ENCODE data around the gene BICD1. TPM values are rescaled to one million over a fixed set of nuclear protein-coding genes. Genes with fewer than 3 reads are reported as not detected.

Gene BICD1
- total and polyA plus RNA-seq, 10 donors = 8.5 to 62.9 (median 44.2) TPM

DNA sequence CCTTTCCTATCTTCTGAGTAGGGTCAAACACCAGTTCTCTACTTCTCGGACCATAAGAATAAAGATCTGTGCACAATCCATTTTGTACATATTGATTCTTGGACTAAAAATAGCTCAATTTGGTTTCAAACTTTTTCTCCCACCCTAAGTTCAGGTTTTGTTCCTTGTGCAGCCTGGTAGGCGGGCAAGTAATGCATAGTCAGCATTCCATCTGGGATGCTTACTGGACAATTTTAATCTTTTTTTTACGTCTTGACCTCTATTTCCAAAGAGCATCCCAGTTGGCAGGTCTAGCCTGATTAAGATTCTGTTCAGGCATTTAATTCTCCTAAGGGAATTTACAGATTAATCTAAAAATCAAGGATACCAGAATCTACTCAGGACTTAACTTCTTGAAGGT, 126.9 kb downstream of the BICD1 start:
- WGBS, 5 donors = 65 to 71% (median 66%) methylated on average over 3 of the region's 3 CpGs
- intact Hi-C loops (cut with DNase I; ENCODE audit: low total_unique reads) = no loop called here
- DNase-seq = no peak
- no peaks in the 10 kb centered on the region for H3K27me3 ChIP-seq (replicated peaks in 1 of 7)
- H3K36me3 ChIP-seq = peaks cover 0 to 11% (median 3%) of the 10 kb centered on the region in 6 donors
- peaks cover 0 to 5% (median 0%) of the 10 kb centered on the region in 6 donors for H3K4me1 ChIP-seq
- H3K9me3 ChIP-seq = peaks cover 0 to 20% (median 10%) of the 10 kb centered on the region in 8 donors
- no peak overlapping the region for H3K4me3 ChIP-seq
- no peak overlapping the region for H3K27ac ChIP-seq
- no peak for TF ChIP-seq POLR2AphosphoS5 (IDR thresholded peaks at IDR 0.05)
- TF ChIP-seq POLR2A (IDR thresholded peaks at IDR 0.05) = no peak
- TF ChIP-seq, protein P1, sequence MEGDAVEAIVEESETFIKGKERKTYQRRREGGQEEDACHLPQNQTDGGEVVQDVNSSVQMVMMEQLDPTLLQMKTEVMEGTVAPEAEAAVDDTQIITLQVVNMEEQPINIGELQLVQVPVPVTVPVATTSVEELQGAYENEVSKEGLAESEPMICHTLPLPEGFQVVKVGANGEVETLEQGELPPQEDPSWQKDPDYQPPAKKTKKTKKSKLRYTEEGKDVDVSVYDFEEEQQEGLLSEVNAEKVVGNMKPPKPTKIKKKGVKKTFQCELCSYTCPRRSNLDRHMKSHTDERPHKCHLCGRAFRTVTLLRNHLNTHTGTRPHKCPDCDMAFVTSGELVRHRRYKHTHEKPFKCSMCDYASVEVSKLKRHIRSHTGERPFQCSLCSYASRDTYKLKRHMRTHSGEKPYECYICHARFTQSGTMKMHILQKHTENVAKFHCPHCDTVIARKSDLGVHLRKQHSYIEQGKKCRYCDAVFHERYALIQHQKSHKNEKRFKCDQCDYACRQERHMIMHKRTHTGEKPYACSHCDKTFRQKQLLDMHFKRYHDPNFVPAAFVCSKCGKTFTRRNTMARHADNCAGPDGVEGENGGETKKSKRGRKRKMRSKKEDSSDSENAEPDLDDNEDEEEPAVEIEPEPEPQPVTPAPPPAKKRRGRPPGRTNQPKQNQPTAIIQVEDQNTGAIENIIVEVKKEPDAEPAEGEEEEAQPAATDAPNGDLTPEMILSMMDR (IDR thresholded peaks at IDR 0.05 in 8 of 11, conservative IDR thresholded peaks at IDR 0.05 in 3 of 11) = no peak

DNA sequence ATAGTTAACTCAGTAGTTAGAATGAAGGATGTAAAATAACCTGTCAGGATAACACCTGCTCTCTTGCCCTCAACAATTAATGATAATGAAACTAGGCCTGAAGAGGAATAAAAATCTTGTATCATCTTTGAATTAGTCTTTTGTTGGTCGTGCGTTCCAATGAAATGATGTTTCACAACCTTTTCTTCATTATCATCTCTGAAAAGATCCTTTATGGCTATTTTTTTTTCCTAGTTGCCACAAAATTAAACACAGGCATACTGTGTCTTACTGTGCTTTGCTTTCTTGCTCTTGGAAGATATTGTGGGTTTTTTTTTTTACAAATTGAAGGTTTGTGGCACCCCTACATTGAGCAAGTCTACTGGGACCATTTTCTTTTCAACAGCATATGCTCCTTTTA, 128.6 kb downstream of the BICD1 start:
- WGBS, 5 donors = 93 to 100% (median 95%) methylated on average over 2 of the region's 2 CpGs
- no peak for DNase-seq
- H3K36me3 ChIP-seq = peaks cover 0 to 11% (median 3%) of the 10 kb centered on the region in 6 donors
- intact Hi-C loops (cut with DNase I; ENCODE audit: low total_unique reads) = no loop called here
- peaks cover 0 to 20% (median 10%) of the 10 kb centered on the region in 8 donors for H3K9me3 ChIP-seq
- H3K4me3 ChIP-seq = no peak overlapping the region
- H3K4me1 ChIP-seq = peaks cover 0 to 5% (median 0%) of the 10 kb centered on the region in 6 donors
- TF ChIP-seq, protein P1 (IDR thresholded peaks at IDR 0.05 in 8 of 11, conservative IDR thresholded peaks at IDR 0.05 in 3 of 11) = no peak
- TF ChIP-seq POLR2A (IDR thresholded peaks at IDR 0.05) = no peak
- TF ChIP-seq POLR2AphosphoS5 (IDR thresholded peaks at IDR 0.05) = no peak
- no peak overlapping the region for H3K27ac ChIP-seq
- H3K27me3 ChIP-seq (replicated peaks in 1 of 7) = no peaks in the 10 kb centered on the region

- Histone ChIP-seq H3K27me3 (replicated peaks in 1 of 7) (no peaks in the 10 kb centered on the region), H3K9me3 (peaks cover 0 to 20% (median 10%) of the 10 kb centered on the region in 8 donors), H3K27ac (no peak overlapping the region), H3K36me3 (peaks cover 0 to 11% (median 3%) of the 10 kb centered on the region in 6 donors), H3K4me3 (no peak overlapping the region), H3K4me1 (no peaks in the 10 kb centered on the region)
- intact Hi-C loops (cut with DNase I; ENCODE audit: low total_unique reads) = no loop called here
- TF ChIP-seq POLR2AphosphoS5 (IDR thresholded peaks at IDR 0.05) (no peak), POLR2A (IDR thresholded peaks at IDR 0.05) (no peak)
- TF ChIP-seq, protein P1 (IDR thresholded peaks at IDR 0.05 in 8 of 11, conservative IDR thresholded peaks at IDR 0.05 in 3 of 11) = no peak
- WGBS, 5 donors = 83 to 91% (median 84%) methylated on average over 5 of the region's 5 CpGs
- DNase-seq = no peak
Observed at GRCh38 chr12:32240162-32240561, 133.5 kb downstream of the BICD1 start.

DNA sequence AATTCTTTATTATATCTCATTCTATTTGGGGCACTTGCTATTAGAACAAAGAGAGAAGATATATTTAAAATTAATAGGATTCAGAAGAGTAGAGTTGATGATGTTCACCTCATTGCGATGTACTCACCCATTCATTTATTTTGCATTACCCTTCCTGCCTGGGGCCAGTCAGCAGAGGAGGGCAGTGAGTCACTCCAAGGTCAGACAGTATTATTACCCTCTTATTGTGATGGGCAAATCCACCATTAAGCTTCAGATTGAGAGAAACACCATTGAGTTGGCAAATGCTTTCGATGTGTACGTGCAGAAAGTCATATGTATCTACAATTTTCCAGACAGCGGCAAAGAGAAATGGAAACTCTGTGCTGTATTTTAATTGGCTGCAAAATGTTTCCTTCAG, 134.2 kb downstream of the BICD1 start:
- peaks cover 0 to 11% (median 3%) of the 10 kb centered on the region in 6 donors for H3K36me3 ChIP-seq
- no peaks in the 10 kb centered on the region for H3K4me1 ChIP-seq
- H3K4me3 ChIP-seq = no peak overlapping the region
- H3K9me3 ChIP-seq = peaks cover 0 to 20% (median 10%) of the 10 kb centered on the region in 8 donors
- TF ChIP-seq, protein P1 (IDR thresholded peaks at IDR 0.05 in 8 of 11, conservative IDR thresholded peaks at IDR 0.05 in 3 of 11) = no peak
- TF ChIP-seq POLR2AphosphoS5 (IDR thresholded peaks at IDR 0.05) = no peak
- TF ChIP-seq POLR2A (IDR thresholded peaks at IDR 0.05) = no peak
- intact Hi-C loops (cut with DNase I; ENCODE audit: low total_unique reads) = no loop called here
- H3K27me3 ChIP-seq (replicated peaks in 1 of 7) = no peaks in the 10 kb centered on the region
- DNase-seq = no peak
- H3K27ac ChIP-seq = no peak overlapping the region
- WGBS, 5 donors = 66 to 97% (median 71%) methylated on average over 4 of the region's 4 CpGs

Data from spleen (tissue), 11 donors.